ENCODE results near the gene ABHD12. TPM values are rescaled to one million over a fixed set of nuclear protein-coding genes. Genes with fewer than 3 reads are reported as not detected.

The ABHD12 gene
- total RNA-seq, 1 donor: 38.4 TPM

- TF ChIP-seq, protein P1, sequence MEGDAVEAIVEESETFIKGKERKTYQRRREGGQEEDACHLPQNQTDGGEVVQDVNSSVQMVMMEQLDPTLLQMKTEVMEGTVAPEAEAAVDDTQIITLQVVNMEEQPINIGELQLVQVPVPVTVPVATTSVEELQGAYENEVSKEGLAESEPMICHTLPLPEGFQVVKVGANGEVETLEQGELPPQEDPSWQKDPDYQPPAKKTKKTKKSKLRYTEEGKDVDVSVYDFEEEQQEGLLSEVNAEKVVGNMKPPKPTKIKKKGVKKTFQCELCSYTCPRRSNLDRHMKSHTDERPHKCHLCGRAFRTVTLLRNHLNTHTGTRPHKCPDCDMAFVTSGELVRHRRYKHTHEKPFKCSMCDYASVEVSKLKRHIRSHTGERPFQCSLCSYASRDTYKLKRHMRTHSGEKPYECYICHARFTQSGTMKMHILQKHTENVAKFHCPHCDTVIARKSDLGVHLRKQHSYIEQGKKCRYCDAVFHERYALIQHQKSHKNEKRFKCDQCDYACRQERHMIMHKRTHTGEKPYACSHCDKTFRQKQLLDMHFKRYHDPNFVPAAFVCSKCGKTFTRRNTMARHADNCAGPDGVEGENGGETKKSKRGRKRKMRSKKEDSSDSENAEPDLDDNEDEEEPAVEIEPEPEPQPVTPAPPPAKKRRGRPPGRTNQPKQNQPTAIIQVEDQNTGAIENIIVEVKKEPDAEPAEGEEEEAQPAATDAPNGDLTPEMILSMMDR (IDR thresholded peaks at IDR 0.05; ENCODE audit: insufficient read depth, low read depth, low read length): no peak
- no peak overlapping the region for H3K4me3 ChIP-seq (ENCODE audit: low read depth, low read length)
- DNase-seq (ENCODE audit: low read depth): peak; percentile 82
Observed at GRCh38 chr20:25308671-25309394, 81.8 kb downstream of the ABHD12 start.

- no peak overlapping the region for H3K4me3 ChIP-seq (ENCODE audit: low read depth, low read length)
- no peak for DNase-seq (ENCODE audit: low read depth)
- TF ChIP-seq, protein P1 (IDR thresholded peaks at IDR 0.05; ENCODE audit: insufficient read depth, low read depth, low read length): no peak
Observed at GRCh38 chr20:25308083-25308491, 82.5 kb downstream of the ABHD12 start.

GRCh38 chr20:25306991-25307903 lies 83.4 kb downstream of the ABHD12 start:
- H3K4me3 ChIP-seq (ENCODE audit: low read depth, low read length): no peak overlapping the region
- no peak for DNase-seq (ENCODE audit: low read depth)
- TF ChIP-seq, protein P1 (IDR thresholded peaks at IDR 0.05; ENCODE audit: insufficient read depth, low read depth, low read length): no peak

DNA sequence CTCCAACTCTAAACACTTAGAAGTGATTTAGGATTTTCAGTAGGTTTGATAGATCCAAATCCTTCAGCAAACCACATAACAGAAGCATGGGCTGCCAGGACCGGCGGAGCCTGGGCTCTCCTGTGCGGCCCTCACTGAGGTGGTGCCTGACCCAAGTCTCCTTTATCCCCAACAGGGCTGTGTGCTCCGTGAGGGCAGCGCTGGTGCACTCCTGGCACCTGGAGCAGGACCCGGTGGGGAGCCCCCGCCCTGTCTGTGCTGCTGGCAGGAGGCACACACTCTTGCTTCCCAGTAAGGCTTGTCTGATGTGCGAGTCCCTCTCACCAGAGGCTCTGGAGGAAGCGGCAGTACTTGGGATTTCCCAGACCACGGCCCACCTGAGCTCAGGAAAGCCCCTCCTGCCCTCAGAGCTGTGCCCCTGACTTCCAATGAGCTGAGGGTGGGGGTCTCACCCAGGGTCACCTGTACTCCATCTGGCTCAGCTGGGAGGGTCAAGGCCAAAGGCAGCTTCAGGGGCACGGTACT lies 86.5 kb downstream of the ABHD12 start:
- no peak for DNase-seq (ENCODE audit: low read depth)
- TF ChIP-seq, protein P1 (IDR thresholded peaks at IDR 0.05; ENCODE audit: insufficient read depth, low read depth, low read length): no peak
- no peak overlapping the region for H3K4me3 ChIP-seq (ENCODE audit: low read depth, low read length)

DNA sequence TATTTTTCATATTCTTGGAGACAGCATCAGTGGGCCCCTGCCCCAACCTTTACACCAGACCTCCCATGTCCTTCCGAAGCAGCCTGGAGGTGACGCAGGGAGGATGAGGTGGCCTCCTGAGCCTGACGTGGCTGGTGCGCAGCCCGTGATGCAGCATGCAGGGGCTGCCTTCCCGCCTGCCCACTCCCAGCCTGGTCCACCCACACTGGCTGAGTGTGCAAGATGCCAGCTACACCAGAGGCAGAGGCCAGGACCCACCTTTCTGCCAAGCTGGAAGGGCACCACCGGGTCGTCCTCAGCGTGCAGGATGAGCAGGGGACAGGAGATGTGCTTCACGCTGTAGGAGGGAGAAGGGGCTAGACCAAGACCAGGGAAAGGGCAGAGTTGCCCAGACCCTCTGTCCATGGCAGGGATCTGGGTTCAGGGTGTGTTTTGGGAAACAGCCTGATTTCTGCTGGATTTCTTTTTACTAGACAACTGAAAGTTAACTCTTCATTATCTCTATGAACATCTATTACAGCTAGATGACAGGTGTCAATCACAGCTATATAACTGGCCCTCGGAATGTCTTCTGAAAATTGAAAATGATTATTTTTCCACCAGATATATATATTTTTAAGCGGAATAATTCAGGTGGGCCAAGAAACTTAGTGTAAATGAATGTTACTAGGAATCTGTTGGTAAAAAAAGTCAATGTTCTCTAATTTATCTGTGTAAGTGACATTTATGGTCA lies 87.2 kb downstream of the ABHD12 start:
- DNase-seq (ENCODE audit: low read depth): no peak
- TF ChIP-seq, protein P1 (IDR thresholded peaks at IDR 0.05; ENCODE audit: insufficient read depth, low read depth, low read length): no peak
- H3K4me3 ChIP-seq (ENCODE audit: low read depth, low read length): no peak overlapping the region

DNA sequence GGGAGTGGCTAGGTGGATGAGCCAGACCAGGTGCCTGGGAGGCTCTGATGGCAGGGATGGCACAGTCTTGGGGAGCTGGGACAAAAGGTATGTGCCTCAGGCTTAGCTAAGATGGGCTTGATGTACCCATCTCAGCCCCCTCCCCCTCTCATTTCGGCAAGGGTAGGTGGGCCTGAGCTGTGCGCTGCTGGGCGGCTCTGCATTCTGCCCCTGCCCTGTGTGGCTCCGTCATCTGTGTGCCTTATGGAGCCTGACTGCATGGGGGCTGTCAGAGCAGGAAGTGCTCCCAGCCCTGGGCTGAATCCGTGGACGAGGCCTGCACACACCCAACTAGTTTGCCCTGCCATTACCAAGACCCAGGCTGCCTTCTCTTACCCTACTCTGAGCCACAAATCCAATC lies 88.0 kb downstream of the ABHD12 start:
- H3K4me3 ChIP-seq (ENCODE audit: low read depth, low read length): no peak overlapping the region
- TF ChIP-seq, protein P1 (IDR thresholded peaks at IDR 0.05; ENCODE audit: insufficient read depth, low read depth, low read length): no peak
- no peak for DNase-seq (ENCODE audit: low read depth)

Data from fibroblast of villous mesenchyme (primary cell).